H1 (cell line): Measurements from ENCODE around the gene NELFCD. TPM values are rescaled to one million over a fixed set of nuclear protein-coding genes. Genes with fewer than 3 reads are reported as not detected.

ENCODE experiments used
- ASH2L ChIP-seq: fragments of 200-600, 300-600 bp; sonication (generic); IDR thresholded peaks from one replicate; pipeline ENCODE4 v1.7.1; 2017; ENCODE audit warnings: low read length
- RBBP5 ChIP-seq: IDR thresholded peaks from 2 replicates; pipeline ENCODE4 v1.7.1; 2012; ENCODE audit warnings: low read depth, mild to moderate bottlenecking, inconsistent platforms, low read length, moderate library complexity, borderline replicate concordance
- SAP30 ChIP-seq: fragments of 300-600 bp; sonication (generic); IDR thresholded peaks from 2 replicates; pipeline ENCODE4 v1.7.1; 2012; ENCODE audit warnings: low read length, moderate library complexity, mild to moderate bottlenecking, inconsistent platforms; ENCODE audit not compliant: insufficient read depth, insufficient replicate concordance
- USF2 ChIP-seq: IDR thresholded peaks from 2 replicates; pipeline ENCODE4 v1.6.1; 2011; ENCODE audit warnings: low read length, improper control_type of control experiment
- polyA plus RNA-seq, 7 experiments: library from polyadenylated mRNA; depleted of rRNA in 3 of 7; stranded (reverse) in 5 of 7; unstranded in 2 of 7; fragments of >200 nt in 5 of 7; fragments of 200-250 nt in 2 of 7; gene quantifications; 1 replicate in 5 of 7; 2 replicates in 1 of 7; 4 replicates in 1 of 7; pipeline versions ENCODE4 v1.2.1 to v1.2.3, GENCODE V29; 2011 to 2013; ENCODE audit warnings: missing spikeins in 2 of 7, mixed read lengths in 2 of 7
- total RNA-seq: library from RNA; stranded (reverse); fragmentation: NEBNext Ultra II Directional; extraction: Animal tissue kit (Norgen Biotek cat#: 25700); gene quantifications from 2 replicates; pipeline ENCODE4 v1.2.1, GENCODE V29; 2021

Gene NELFCD
- total and polyA plus RNA-seq, 2 of the 8 experiments (the other 6 are each of a cell fraction or from before 2014, with no cell fraction given), result 35.5 to 59.6 TPM

GRCh38 chr20:59032713-59033059, 51.6 kb downstream of the NELFCD start (continued):
- no peak for TF ChIP-seq ASH2L
- TF ChIP-seq RBBP5, result no peak
- TF ChIP-seq SAP30, result no peak
- no peak for TF ChIP-seq USF2
- TF ChIP-seq, all 59 proteins: peak for 0
